NCI-H748 (cell line): ENCODE results near the gene DCAF11.
A peak's percentile ranks its signal among the peaks of the same experiment; 100 is the strongest.

Experiments used
- DNase-seq: peaks from one replicate; lab custom pipeline; 2025; ENCODE audit not compliant: unreplicated experiment; lab: John Stamatoyannopoulos, UW

Gene DCAF11

DNA sequence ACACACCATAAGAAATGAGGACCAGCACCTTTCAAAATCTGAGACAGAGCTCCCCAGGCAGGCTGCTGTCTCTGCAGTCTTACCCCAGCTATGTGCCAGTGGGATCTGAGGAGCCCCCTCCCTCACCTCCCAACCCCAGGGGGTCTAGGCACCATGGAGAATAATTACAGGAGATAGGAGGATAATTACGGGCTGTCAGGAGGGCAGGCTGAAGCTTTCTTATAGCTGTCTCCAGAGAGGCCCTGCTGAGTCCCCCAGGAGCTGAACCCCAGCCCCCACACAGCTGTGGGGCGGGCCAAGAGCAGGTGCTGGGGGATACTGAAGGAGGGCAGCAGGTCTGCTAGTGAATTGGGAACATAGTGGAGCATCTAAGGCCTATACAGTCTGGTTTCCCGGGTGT, 36.4 kb upstream of the DCAF11 start:
- DNase-seq: no peak

GRCh38 chr14:24079491-24080141, 35.0 kb upstream of the DCAF11 start:
- peak; percentile 9 for DNase-seq

GRCh38 chr14:24080142-24080530, 34.4 kb upstream of the DCAF11 start:
- no peak for DNase-seq

DNA sequence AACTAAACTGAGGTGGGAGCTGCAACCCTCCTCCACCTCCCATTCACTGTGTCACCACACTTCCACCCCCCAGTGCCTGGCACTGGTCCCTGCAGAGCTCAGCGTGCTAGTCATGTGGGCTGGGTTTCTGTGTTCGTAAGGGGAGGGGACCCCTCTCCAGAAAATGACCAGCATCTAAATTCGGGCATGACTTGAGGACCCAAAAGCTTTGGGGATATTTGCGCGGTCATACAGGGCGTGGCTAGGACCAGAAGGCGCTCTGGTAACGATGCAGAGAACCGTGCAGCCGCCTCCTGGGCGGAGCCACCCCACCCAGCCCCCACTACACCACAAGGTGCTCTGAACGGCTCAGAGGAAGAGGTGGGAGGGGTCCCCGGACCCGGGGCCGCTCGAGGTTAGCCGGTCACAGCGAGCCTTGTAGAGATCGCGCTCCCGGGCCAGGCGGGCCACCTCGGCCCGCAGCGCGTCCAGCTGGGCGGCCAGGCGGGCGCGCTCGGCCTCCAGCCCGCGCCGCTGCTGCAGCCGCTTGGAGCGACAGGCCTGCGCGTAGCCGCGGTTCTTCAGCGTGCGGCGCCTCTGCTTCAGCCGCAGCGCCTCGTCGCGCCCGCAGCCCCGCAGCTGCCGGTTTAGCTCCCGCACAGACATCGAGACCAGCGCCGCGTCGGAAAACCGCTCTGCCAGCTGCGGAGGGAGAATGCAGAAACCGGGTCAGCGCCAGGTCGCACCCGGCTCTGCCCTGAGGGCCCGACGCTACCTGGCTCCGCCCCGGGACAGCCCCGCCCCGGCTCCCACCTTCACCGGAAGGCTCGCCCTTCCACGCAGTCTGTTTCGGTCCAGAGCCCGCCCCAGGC, 33.5 kb upstream of the DCAF11 start:
- DNase-seq: peak; percentile 75

- DNase-seq: no peak
These were observed 32.8 kb upstream of the DCAF11 start for GRCh38 chr14:24081739-24082211.

DNA sequence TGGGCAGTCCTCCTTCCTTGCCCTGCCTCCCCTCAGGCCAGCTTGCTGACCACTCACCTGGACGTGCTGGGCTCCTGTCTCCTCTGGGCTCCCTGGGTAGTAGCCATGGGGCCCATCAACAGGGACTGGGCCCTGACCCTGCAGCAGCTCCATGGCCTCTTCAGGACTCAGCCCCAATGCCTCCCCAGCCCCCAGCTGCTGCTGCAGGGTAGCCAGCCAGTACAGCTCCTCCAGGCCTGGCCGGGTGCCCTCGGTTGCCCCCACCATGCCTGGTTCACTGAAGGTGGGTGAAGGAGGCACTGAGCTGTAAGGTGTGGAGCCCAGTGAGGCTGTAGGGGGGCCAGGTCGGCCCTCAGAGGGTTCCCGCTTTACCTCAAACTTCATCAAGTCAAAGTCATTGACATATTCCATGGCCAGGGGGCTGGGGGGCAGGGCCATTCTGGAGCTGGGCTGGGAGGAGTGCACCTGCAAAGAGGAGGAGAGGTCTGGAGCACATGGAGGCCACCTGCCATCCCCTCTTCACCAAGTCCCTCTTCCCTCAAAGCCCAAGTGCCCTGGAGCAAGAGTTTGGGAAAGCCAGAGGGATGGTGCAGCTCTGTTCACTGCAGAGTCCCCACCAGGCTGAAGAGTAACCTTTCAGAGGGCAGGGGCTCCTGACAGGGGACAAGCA, 32.0 kb upstream of the DCAF11 start:
- DNase-seq: no peak

GRCh38 chr14:24083462-24083861, 31.1 kb upstream of the DCAF11 start:
- no peak for DNase-seq

DNA sequence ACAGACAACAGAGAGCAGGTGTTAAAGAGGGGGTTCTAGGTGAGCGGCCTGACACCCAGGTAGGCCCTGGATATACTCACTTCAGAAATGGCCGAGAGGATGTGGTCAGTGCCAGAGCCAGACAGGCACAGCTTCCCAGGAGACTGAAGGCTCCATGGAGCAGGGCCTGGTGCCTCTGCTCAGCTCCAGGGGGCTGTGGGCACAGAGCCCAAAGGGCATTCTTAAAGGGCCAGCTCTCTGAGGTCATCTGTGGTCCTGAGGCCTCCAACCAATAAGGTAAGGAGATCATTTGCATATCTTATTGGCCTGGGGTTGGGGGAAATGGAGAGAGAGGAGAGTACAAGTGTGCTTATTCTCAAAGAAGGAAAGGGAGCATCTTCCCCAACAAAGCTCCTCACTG, 30.1 kb upstream of the DCAF11 start:
- no peak for DNase-seq

DNA sequence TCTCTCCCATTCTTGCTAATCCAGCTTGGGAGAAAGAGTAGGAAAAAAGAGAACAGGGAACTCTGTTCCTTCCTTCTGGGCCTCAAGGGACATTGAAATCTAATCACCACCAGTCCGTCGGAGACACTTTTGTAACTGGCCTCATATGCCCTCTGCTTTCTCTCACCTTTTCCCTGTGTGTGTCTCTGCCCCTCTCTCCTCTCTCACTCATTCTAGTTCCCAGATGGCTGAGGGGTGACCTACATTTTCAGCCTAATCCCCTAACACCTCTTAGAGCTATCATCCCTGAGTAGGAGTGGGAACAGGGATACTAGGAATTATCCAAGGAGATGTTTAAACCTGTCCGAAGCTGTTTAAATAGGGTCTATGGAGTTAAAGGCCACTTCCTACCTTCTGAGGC, 29.4 kb upstream of the DCAF11 start:
- no peak for DNase-seq

DNA sequence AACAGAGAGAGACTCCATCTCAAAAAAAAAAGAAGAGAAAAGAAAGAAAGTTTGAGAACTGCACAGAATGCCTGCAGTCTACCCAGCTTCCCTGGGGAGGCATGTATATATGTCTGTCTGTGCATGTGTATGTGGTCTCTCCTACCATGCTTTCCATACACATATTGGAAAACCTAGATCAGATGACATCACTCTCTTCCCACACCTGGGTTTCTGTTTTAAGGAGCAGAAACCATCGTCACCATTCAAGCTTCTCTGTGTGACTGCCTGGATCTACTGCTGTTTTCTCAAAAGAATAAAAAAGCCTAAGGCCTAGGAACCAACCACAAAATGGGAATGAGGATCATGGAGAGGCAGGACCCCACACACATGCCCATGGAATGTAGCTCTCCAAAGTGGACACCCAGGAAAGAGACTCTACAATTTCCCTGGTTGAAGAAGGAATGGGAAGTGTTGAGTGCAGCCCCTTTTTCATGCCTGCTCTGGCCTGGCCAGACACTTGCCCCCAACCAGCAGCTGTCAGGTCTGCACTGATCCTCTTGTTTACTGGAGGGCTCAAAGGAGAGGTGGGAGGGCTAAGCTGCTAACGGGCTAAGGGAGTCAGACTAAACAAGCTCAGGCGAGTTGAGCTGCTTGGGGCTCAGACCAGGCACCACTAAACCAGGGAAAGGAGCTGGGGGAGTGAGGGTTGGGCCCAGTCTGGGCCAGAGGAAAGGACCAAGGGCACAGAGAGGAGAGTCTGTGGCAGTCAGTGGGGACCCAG, 28.2 kb upstream of the DCAF11 start:
- DNase-seq: no peak

GRCh38 chr14:24087004-24087403, 27.6 kb upstream of the DCAF11 start:
- DNase-seq: no peak

- no peak for DNase-seq
These were observed 26.5 kb upstream of the DCAF11 start for GRCh38 chr14:24088095-24088494.

GRCh38 chr14:24089890-24090289, 24.7 kb upstream of the DCAF11 start:
- DNase-seq: no peak

- no peak for DNase-seq
These were observed 22.5 kb upstream of the DCAF11 start for GRCh38 chr14:24092110-24092504.

DNA sequence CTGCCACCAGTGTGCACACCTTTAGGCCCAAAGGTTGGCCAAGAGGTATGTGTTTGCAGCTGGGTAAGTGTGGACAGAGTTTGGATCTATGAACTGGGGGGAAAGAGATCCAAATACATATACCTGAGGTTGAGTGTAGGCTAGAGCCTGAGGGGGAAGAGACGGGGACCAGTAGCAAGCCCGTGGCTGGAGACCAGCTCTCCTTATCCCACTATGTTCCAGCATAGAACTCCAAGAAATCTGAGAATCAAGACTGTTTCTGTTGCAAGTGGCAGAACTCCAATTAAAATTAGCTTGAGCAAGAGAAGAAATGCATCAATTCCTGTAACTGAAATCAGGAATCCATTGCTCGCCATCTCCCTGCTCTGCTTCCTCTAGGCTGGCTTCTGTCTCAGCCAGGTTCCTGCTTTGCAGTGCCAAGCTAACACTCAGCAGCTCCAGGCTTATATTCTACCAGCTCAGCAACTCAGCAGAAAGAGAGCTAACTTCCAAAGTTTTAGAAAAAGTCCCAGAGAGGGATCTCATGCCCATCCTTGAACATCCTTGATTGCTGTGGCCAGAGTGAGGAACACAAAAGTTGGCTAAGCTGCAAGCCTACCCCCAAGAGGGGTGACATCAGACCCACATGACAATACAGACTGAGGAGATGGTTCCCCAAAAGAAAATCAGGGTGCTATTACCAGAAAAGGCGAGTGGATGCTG, 21.9 kb upstream of the DCAF11 start:
- DNase-seq: no peak

DNA sequence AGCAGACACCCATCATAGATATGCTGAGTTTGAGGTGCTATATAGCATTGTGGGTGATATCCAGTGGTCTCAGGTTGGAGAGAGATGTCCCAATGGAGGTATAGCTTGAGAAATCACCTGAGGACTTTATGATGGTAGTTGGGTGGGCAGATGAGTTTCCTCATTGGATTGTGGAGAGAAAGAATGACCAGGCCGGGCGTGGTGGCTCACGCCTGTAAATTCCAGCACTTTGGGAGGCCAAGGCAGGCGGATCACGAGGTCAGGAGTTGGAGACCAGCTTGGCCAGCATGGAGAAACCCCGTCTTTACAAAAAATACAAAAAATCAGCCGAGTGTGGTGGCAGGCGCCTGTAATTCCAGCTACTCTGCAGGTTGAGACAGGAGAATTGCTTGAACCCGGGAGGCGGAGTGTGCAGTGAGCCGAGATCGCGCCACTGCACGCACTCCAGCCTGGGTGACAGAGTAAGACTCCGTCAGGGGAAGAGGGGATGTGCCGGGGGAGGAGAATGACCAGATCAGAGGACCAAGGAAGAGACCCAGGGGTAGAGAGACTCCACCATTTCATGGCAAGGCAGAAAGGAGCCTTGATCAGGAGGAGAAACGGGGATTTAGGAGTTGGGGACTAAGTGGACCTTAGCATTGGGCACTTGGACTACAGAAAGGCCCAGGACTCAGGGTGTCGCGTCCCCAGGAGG, 21.2 kb upstream of the DCAF11 start:
- DNase-seq: no peak

DNA sequence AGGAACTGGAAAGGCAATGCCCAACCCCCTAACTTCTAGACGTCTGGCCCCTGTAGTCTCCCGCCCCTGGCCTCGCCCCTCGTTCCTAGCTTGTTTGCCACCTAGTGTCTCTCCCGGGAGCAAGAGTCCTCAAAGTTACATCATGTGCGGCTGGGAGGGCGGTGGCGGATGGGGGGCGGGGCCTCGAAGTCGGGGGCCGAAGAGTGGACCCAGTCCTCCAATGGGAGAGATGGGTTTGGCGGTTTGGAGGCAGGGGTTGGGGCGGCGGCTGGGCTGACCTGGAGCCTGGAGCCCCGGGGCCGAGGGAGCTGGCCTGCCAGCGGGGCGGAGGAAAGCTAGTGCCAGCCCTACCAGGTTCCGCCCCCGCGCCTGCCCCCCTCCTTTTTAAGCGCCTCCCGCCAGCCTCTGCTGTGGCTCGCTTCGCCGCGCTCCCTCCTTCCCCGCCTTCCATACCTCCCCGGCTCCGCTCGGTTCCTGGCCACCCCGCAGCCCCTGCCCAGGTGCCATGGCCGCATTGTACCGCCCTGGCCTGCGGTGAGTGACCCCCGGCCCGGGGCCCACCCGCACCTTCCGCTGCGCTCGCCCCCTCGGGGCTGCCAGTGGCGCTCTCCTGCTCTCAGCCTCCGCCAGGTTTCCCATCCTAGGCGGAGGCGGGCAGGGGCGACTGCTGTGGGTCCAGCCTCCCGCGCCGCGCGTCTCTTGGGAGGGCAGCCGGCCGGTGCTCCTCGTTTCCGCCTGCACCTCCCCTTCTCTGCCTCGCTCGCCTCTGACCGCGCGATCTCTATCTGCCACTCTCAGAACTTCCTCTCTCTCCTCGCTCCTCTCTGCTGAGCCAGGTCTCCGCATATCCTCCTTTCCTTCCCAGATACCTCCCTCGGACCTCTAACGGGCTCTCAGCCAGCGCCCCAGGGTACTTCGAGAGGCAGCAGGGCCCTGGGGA, 20.4 kb upstream of the DCAF11 start, which contains the start of gene PCK2:
Gene PCK2, plus strand, starts transcription at position 411 of the 940 bp plus-strand sequence. Its CDS starts 95 bp downstream, at position 506.
- DNase-seq: peak; percentile 95

GRCh38 chr14:24094841-24095270, 19.7 kb upstream of the DCAF11 start:
- no peak for DNase-seq
